HEK293T (cell line): ENCODE results near the gene PTPRO.

Source experiments
- ARNT ChIP-seq: fragments of 450-650 bp; IDR thresholded peaks from 2 replicates; pipeline ENCODE4 v1.6.1; 2017; ENCODE audit warnings: mild to moderate bottlenecking
- ELF4 ChIP-seq: fragments of 450-650 bp; IDR thresholded peaks from 2 replicates; pipeline ENCODE4 v1.6.1; 2017; ENCODE audit warnings: antibody characterized with exemption
- FOXK2 ChIP-seq: fragments of 450-650 bp; IDR thresholded peaks from 2 replicates; pipeline ENCODE4 v1.6.1; 2016; ENCODE audit warnings: mild to moderate bottlenecking
- FOXM1 ChIP-seq: fragments of 450-650 bp; IDR thresholded peaks from 2 replicates; pipeline ENCODE4 v1.6.1; 2017; ENCODE audit warnings: mild to moderate bottlenecking, borderline replicate concordance
- HDGF ChIP-seq: fragments of 450-650 bp; IDR thresholded peaks from 2 replicates; pipeline ENCODE4 v1.6.1; 2017; ENCODE audit warnings: antibody characterized with exemption, borderline replicate concordance
- NFRKB ChIP-seq: fragments of 450-650 bp; IDR thresholded peaks from 2 replicates; pipeline ENCODE4 v1.6.1; 2016; ENCODE audit warnings: mild to moderate bottlenecking, moderate library complexity
- SP1 ChIP-seq: fragments of 450-650 bp; IDR thresholded peaks from 2 replicates; pipeline ENCODE4 v1.6.1; 2017
- SUZ12 ChIP-seq: fragments of 450-650 bp; IDR thresholded peaks from 2 replicates; pipeline ENCODE4 v1.6.1; 2016; ENCODE audit warnings: mild to moderate bottlenecking
- TARDBP ChIP-seq: fragments of 450-650 bp; IDR thresholded peaks from 2 replicates; pipeline ENCODE4 v1.6.1; 2016
- TF ChIP-seq, protein P1 (sequence below): fragments of 450-650 bp; IDR thresholded peaks from 2 replicates; pipeline ENCODE4 v1.6.1; 2016

DNA sequence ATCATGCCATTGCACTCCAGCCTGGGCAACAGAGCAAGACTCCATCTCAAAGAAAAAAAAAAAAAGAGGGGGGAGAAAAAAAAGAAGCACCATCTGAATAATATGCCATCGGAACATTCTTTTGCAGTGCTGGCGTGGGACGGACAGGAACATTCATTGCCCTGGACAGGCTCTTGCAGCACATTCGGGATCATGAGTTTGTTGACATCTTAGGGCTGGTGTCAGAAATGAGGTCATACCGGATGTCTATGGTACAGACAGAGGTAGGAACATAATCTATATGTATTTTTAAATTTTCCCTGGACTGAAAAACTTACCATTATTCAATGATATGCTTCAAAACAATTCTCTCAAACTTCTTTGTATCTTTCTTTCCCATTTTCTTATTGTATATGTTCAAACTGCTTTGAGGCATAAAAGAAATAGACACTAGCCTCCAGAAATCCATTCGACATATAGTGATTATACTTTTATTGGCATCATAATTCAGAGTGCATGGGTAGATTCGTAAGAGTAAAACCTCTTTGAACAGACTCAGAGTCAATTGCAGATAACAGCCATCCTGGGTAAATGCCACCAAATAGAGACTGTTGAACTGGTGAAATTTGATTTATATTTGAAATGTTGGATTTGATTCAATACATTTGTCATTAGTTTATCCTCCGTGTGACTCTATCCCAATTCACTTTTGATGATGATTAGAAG lies 267.2 kb downstream of the PTPRO start:
- no peak for TF ChIP-seq FOXK2
- no peak for TF ChIP-seq SP1
- TF ChIP-seq ELF4, result no peak
- TF ChIP-seq SUZ12, result no peak
- TF ChIP-seq TARDBP, result no peak
- no peak for TF ChIP-seq ARNT
- TF ChIP-seq, protein P1, sequence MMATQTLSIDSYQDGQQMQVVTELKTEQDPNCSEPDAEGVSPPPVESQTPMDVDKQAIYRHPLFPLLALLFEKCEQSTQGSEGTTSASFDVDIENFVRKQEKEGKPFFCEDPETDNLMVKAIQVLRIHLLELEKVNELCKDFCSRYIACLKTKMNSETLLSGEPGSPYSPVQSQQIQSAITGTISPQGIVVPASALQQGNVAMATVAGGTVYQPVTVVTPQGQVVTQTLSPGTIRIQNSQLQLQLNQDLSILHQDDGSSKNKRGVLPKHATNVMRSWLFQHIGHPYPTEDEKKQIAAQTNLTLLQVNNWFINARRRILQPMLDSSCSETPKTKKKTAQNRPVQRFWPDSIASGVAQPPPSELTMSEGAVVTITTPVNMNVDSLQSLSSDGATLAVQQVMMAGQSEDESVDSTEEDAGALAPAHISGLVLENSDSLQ, result no peak
- no peak for TF ChIP-seq FOXM1
- TF ChIP-seq HDGF, result no peak
- no peak for TF ChIP-seq NFRKB
